HepG2 (cell line): ENCODE measurements around the gene PIGL. TPM values are rescaled to one million over a fixed set of nuclear protein-coding genes. Genes with fewer than 3 reads are reported as not detected.
A peak's percentile ranks its signal among the peaks of the same experiment; 100 is the strongest.

Source experiments
- ATAD3A ChIP-seq: sonication (generic); formaldehyde crosslinking; IDR thresholded peaks from 2 replicates; pipeline ENCODE4 v1.4.0; 2020; ENCODE audit warnings: missing genetic modification reagents
- BHLHE40 ChIP-seq: IDR thresholded peaks from 2 replicates; pipeline ENCODE4 v1.6.1; 2011; ENCODE audit warnings: low read length, improper control_type of control experiment
- CCAR2 ChIP-seq: fragments of 200-400 bp; formaldehyde crosslinking; optimal IDR thresholded peaks from 2 replicates; pipeline ENCODE3; 2018; ENCODE audit warnings: low read depth, mild to moderate bottlenecking, low read length, moderate library complexity
- CENPX ChIP-seq: sonication (generic); formaldehyde crosslinking; IDR thresholded peaks from 2 replicates; pipeline ENCODE4 v1.9.0; 2021; ENCODE audit warnings: mild to moderate bottlenecking, missing genetic modification reagents, moderate library complexity
- DDIT3 ChIP-seq: sonication (generic); formaldehyde crosslinking; IDR thresholded peaks from 2 replicates; pipeline ENCODE4 v1.4.0; 2020; ENCODE audit warnings: mild to moderate bottlenecking, missing genetic modification reagents
- E2F2 ChIP-seq: sonication (generic); formaldehyde crosslinking; IDR thresholded peaks from 2 replicates; pipeline ENCODE4 v1.4.0; 2020; ENCODE audit warnings: missing genetic modification reagents, borderline replicate concordance
- ELF3 ChIP-seq: IDR thresholded peaks from 2 replicates; pipeline ENCODE4 v1.6.1; 2016; ENCODE audit warnings: missing genetic modification reagents, missing compliant biosample characterization
- GTF2F1 ChIP-seq: fragments of 150-350 bp; IDR thresholded peaks from 2 replicates; pipeline ENCODE4 v1.6.1; 2014; ENCODE audit warnings: low read length
- HMGXB4 ChIP-seq, 2 experiments: sonication (generic) in 1 of 2; formaldehyde crosslinking in 1 of 2; IDR thresholded peaks; 2 replicates each; pipeline versions ENCODE4 v1.4.0 to v1.6.1; 2018 to 2020; ENCODE audit warnings: missing genetic modification reagents in 2 of 2, borderline replicate concordance in 1 of 2, low read depth in 1 of 2, mild to moderate bottlenecking in 1 of 2, missing biosample characterization in 1 of 2
- KLF13 ChIP-seq: sonication (generic); formaldehyde crosslinking; IDR thresholded peaks from 2 replicates; pipeline ENCODE4 v1.4.0; 2020; ENCODE audit warnings: mild to moderate bottlenecking, missing genetic modification reagents
- NFE2L2 ChIP-seq: fragments of 150-350 bp; IDR thresholded peaks from 2 replicates; pipeline ENCODE4 v1.6.1; 2014; ENCODE audit warnings: low read length
- POLR2G ChIP-seq: fragments of 200-400 bp; formaldehyde crosslinking; IDR thresholded peaks from 2 replicates; pipeline ENCODE4 v1.6.1; 2018; ENCODE audit warnings: mild to moderate bottlenecking, low read depth, low read length, moderate library complexity
- RARG ChIP-seq: sonication (generic); formaldehyde crosslinking; IDR thresholded peaks from 2 replicates; pipeline ENCODE4 v1.4.0; 2020; ENCODE audit warnings: low read depth, mild to moderate bottlenecking, missing genetic modification reagents
- SATB2 ChIP-seq: sonication (generic); formaldehyde crosslinking; IDR thresholded peaks from 2 replicates; pipeline ENCODE4 v1.5.0; 2020; ENCODE audit warnings: missing genetic modification reagents
- SMC3 ChIP-seq: IDR thresholded peaks from 2 replicates; pipeline ENCODE4 v1.6.1; 2011; ENCODE audit warnings: low read length, improper control_type of control experiment
- ZBTB14 ChIP-seq: sonication (generic); formaldehyde crosslinking; IDR thresholded peaks from 2 replicates; pipeline ENCODE4 v1.4.0; 2020; ENCODE audit warnings: missing genetic modification reagents
- ZGPAT ChIP-seq: IDR thresholded peaks from 2 replicates; pipeline ENCODE4 v1.6.1; 2016; ENCODE audit warnings: mild to moderate bottlenecking
- ZMYM3 ChIP-seq: sonication (generic); formaldehyde crosslinking; IDR thresholded peaks from 2 replicates; pipeline ENCODE4 v1.5.1; 2020; ENCODE audit warnings: mild to moderate bottlenecking, missing genetic modification reagents
- ZNF136 ChIP-seq: sonication (generic); formaldehyde crosslinking; IDR thresholded peaks from 2 replicates; pipeline ENCODE4 v1.8.1; 2022; ENCODE audit warnings: low read depth, mild to moderate bottlenecking, moderate library complexity, missing genetic modification reagents
- ZNF235 ChIP-seq: sonication (generic); formaldehyde crosslinking; IDR thresholded peaks from 2 replicates; pipeline ENCODE4 v1.8.1; 2023; ENCODE audit warnings: mild to moderate bottlenecking, missing genetic modification reagents, borderline replicate concordance
- ZNF432 ChIP-seq: sonication (generic); formaldehyde crosslinking; IDR thresholded peaks from 2 replicates; pipeline ENCODE4 v1.5.0; 2020; ENCODE audit warnings: missing genetic modification reagents, mild to moderate bottlenecking, borderline replicate concordance
- ZNF678 ChIP-seq: sonication (generic); formaldehyde crosslinking; IDR thresholded peaks from 2 replicates; pipeline ENCODE4 v1.4.0; 2020; ENCODE audit warnings: mild to moderate bottlenecking, missing genetic modification reagents
- ZNF777 ChIP-seq: sonication (generic); formaldehyde crosslinking; IDR thresholded peaks from 2 replicates; pipeline ENCODE4 v1.4.0; 2020; ENCODE audit warnings: missing genetic modification reagents
- ZNF788 ChIP-seq: sonication (generic); formaldehyde crosslinking; IDR thresholded peaks from 2 replicates; pipeline ENCODE4 v1.5.0; 2020; ENCODE audit warnings: mild to moderate bottlenecking, missing genetic modification reagents, borderline replicate concordance
- ZSCAN30 ChIP-seq: sonication (generic); formaldehyde crosslinking; IDR thresholded peaks from 2 replicates; pipeline ENCODE4 v1.5.0; 2020; ENCODE audit warnings: mild to moderate bottlenecking, missing genetic modification reagents
- polyA plus RNA-seq, 8 experiments: library from polyadenylated mRNA; depleted of rRNA in 3 of 8; stranded (reverse) in 7 of 8; unstranded in 1 of 8; fragments of >200 nt; fragmentation: Illumina TruSeq in 4 of 8; extraction: Trizol in 4 of 8; gene quantifications; 2 replicates each; pipeline versions ENCODE4 v1.2.1 to v1.2.3, GENCODE V29; 2011 to 2016; ENCODE audit warnings: low read depth in 4 of 8, missing spikeins in 1 of 8, mixed read lengths in 1 of 8; ENCODE audit not compliant: insufficient read depth in 1 of 8
- total RNA-seq, 5 experiments: library from RNA; depleted of rRNA; stranded (reverse); fragments of >200 nt; fragmentation: Illumina TruSeq; extraction: Trizol; gene quantifications; 2 replicates each; pipeline ENCODE4 v1.2.3, GENCODE V29; 2016; ENCODE audit warnings: low read depth in 1 of 5

Gene PIGL
- total and polyA plus RNA-seq, 2 of the 13 experiments (the other 11 are each of a cell fraction or from before 2014, with no cell fraction given): 28.5 to 63.8 TPM

GRCh38 chr17:16352667-16353316 lies 135.8 kb downstream of the PIGL start (continued):
- TF ChIP-seq ZMYM3 (CRISPR knock-in tag) (no peak), HMGXB4 (CRISPR knock-in tag; IDR thresholded peaks at IDR 0.05; ENCODE audit: borderline replicate concordance in 1 of 2, low read depth in 1 of 2) (peak; percentile 52 to 70; a peak in 2 of 4 replicates), CCAR2 (no peak), CENPX (CRISPR knock-in tag) (no peak), ZSCAN30 (CRISPR knock-in tag) (no peak), RARG (CRISPR knock-in tag) (no peak; the same call in 1 of the 2 replicates), SMC3 (no peak), NFE2L2 (no peak), E2F2 (CRISPR knock-in tag) (no peak), GTF2F1 (no peak), ZNF136 (no peak), ZNF788 (CRISPR knock-in tag) (no peak), SATB2 (no peak), ZNF432 (no peak), ZNF235 (CRISPR knock-in tag) (0 out of 2 replicates have a peak, but pooled peaks have one; percentile 8), BHLHE40 (no peak), ELF3 (CRISPR knock-in tag) (no peak), ZNF678 (CRISPR knock-in tag) (0 out of 2 replicates have a peak, but pooled peaks have one; percentile 57), ZGPAT (CRISPR knock-in tag) (0 out of 2 replicates have a peak, but pooled peaks have one; percentile 19), ZBTB14 (CRISPR knock-in tag) (peak; percentile 14; the same call in 1 of the 2 replicates), DDIT3 (CRISPR knock-in tag) (no peak), KLF13 (CRISPR knock-in tag) (no peak), POLR2G (peak; percentile 16; the same call in 1 of the 2 replicates), ZNF777 (CRISPR knock-in tag) (peak; percentile 80; the same call in 1 of the 2 replicates), ATAD3A (no peak)
